Mesothelial cell of epicardium (in vitro differentiated cells): Measurements from ENCODE around the gene INTS15. TPM values are rescaled to one million over a fixed set of nuclear protein-coding genes. Genes with fewer than 3 reads are reported as not detected.

Experiments used
- DNase-seq, 2 experiments: peaks; one replicate each; pipeline ENCODE4 v3.0.0; 2021; ENCODE audit warnings: low spot score in 2 of 2; ENCODE audit not compliant: unreplicated experiment in 2 of 2
- H3K27ac Mint-ChIP-seq: 2 replicates; pipeline ENCODE4 v1.8.0; 2021; ENCODE audit warnings: mixed read lengths
- H3K27me3 Mint-ChIP-seq: 2 replicates; pipeline ENCODE4 v1.8.0; 2021; ENCODE audit warnings: low read depth, mixed read lengths
- H3K36me3 Mint-ChIP-seq: 2 replicates; pipeline ENCODE4 v1.8.0; 2021; ENCODE audit warnings: mixed read lengths
- H3K4me1 Mint-ChIP-seq: 2 replicates; pipeline ENCODE4 v1.8.0; 2021; ENCODE audit warnings: mixed read lengths
- H3K4me3 Mint-ChIP-seq: 2 replicates; pipeline ENCODE4 v1.8.0; 2021; ENCODE audit warnings: mild to moderate bottlenecking, moderate library complexity, mixed read lengths
- H3K9me3 Mint-ChIP-seq: 2 replicates; pipeline ENCODE4 v1.8.0; 2021; ENCODE audit warnings: mixed read lengths
- CTCF ChIP-seq: fragments of 200-600 bp; sonication (generic); IDR thresholded peaks from one replicate; pipeline ENCODE4 v1.5.0; 2021; ENCODE audit warnings: antibody characterized with exemption; ENCODE audit not compliant: unreplicated experiment
- total RNA-seq: library from RNA; stranded (reverse); gene quantifications from 3 replicates; pipeline ENCODE4 v1.2.1, GENCODE V29; 2021

The INTS15 gene
- total RNA-seq, 1 donor from 2014 or later: 44.4 TPM

- Mint-ChIP-seq H3K9me3 (no peaks in the 10 kb centered on the region), H3K4me1 (peaks cover 5% of the 10 kb centered on the region), H3K27me3 (no peaks in the 10 kb centered on the region), H3K4me3 (no peak overlapping the region), H3K36me3 (peaks cover 23% of the 10 kb centered on the region), H3K27ac (no peak overlapping the region)
- TF ChIP-seq CTCF: no peak
- no peak for DNase-seq
These were observed 54.2 kb downstream of the INTS15 start for GRCh38 chr7:6643915-6644625.

GRCh38 chr7:6644728-6645127 is 54.9 kb downstream of the INTS15 start:
- Mint-ChIP-seq H3K36me3 (peaks cover 21% of the 10 kb centered on the region), H3K27ac (no peak overlapping the region), H3K27me3 (no peaks in the 10 kb centered on the region), H3K9me3 (no peaks in the 10 kb centered on the region), H3K4me3 (no peak overlapping the region), H3K4me1 (peaks cover 2% of the 10 kb centered on the region)
- TF ChIP-seq CTCF: no peak
- DNase-seq: no peak

- no peaks in the 10 kb centered on the region for H3K4me1 Mint-ChIP-seq
- peaks cover 32% of the 10 kb centered on the region for H3K36me3 Mint-ChIP-seq
- DNase-seq: no peak
- H3K27me3 Mint-ChIP-seq: no peaks in the 10 kb centered on the region
- no peak overlapping the region for H3K4me3 Mint-ChIP-seq
- TF ChIP-seq CTCF: no peak
- no peak overlapping the region for H3K27ac Mint-ChIP-seq
- peaks cover 5% of the 10 kb centered on the region for H3K9me3 Mint-ChIP-seq
These were observed 56.6 kb downstream of the INTS15 start for GRCh38 chr7:6646465-6646864.

GRCh38 chr7:6647080-6647479 is 57.3 kb downstream of the INTS15 start:
- H3K27ac Mint-ChIP-seq: no peak overlapping the region
- no peak for TF ChIP-seq CTCF
- peaks cover 33% of the 10 kb centered on the region for H3K36me3 Mint-ChIP-seq
- no peaks in the 10 kb centered on the region for H3K27me3 Mint-ChIP-seq
- no peak for DNase-seq
- H3K4me1 Mint-ChIP-seq: no peaks in the 10 kb centered on the region
- peaks cover 5% of the 10 kb centered on the region for H3K9me3 Mint-ChIP-seq
- H3K4me3 Mint-ChIP-seq: no peak overlapping the region

- peaks cover 5% of the 10 kb centered on the region for H3K9me3 Mint-ChIP-seq
- H3K4me1 Mint-ChIP-seq: no peaks in the 10 kb centered on the region
- no peak for DNase-seq
- TF ChIP-seq CTCF: no peak
- H3K27ac Mint-ChIP-seq: no peak overlapping the region
- H3K4me3 Mint-ChIP-seq: no peak overlapping the region
- H3K36me3 Mint-ChIP-seq: peaks cover 34% of the 10 kb centered on the region
- no peaks in the 10 kb centered on the region for H3K27me3 Mint-ChIP-seq
These were observed 57.7 kb downstream of the INTS15 start for GRCh38 chr7:6647541-6647940.
